Mesendoderm (in vitro differentiated cells): ENCODE data around the gene BICD1.
A peak's percentile ranks its signal among the peaks of the same experiment; 100 is the strongest.

Experiments used
- DNase-seq: peaks from one replicate; pipeline ENCODE4 v3.0.0; 2013
- H2AK5ac ChIP-seq: 2 replicates; pipeline ENCODE4 v1.6.1; 2013; ENCODE audit warnings: low read length, inconsistent platforms
- H2BK120ac ChIP-seq: 2 replicates; pipeline ENCODE4 v1.6.1; 2013; ENCODE audit warnings: low read depth, mild to moderate bottlenecking, low read length, moderate library complexity, mixed read lengths
- H2BK15ac ChIP-seq: replicated peaks from 2 replicates; pipeline ENCODE4 v1.6.1; 2013; ENCODE audit warnings: low read depth, mild to moderate bottlenecking, moderate library complexity
- H2BK5ac ChIP-seq: 2 replicates; pipeline ENCODE4 v1.6.1; 2013; ENCODE audit warnings: low read length, inconsistent platforms
- H3K18ac ChIP-seq: 2 replicates; pipeline ENCODE4 v1.6.1; 2013; ENCODE audit warnings: mild to moderate bottlenecking, low read length, mixed read lengths
- H3K23ac ChIP-seq: one replicate; pipeline ENCODE4 v1.6.1; 2013; ENCODE audit warnings: low read length
- H3K27ac ChIP-seq: 2 replicates; pipeline ENCODE4 v1.5.1; 2013; ENCODE audit warnings: low read depth, mild to moderate bottlenecking, inconsistent platforms, low read length, moderate library complexity
- H3K27me3 ChIP-seq: 2 replicates; pipeline ENCODE4 v1.6.1; 2013; ENCODE audit warnings: low read length, control low read depth, mild to moderate bottlenecking, inconsistent platforms; ENCODE audit not compliant: insufficient read depth, poor library complexity
- H3K36me3 ChIP-seq: 2 replicates; pipeline ENCODE4 v1.6.1; 2013; ENCODE audit warnings: low read length, inconsistent platforms; ENCODE audit not compliant: control insufficient read depth, insufficient read depth
- H3K4ac ChIP-seq: one replicate; pipeline ENCODE4 v1.6.1; 2013; ENCODE audit warnings: low read depth, mild to moderate bottlenecking, low read length, moderate library complexity
- H3K4me1 ChIP-seq: 2 replicates; pipeline ENCODE4 v1.6.1; 2013; ENCODE audit warnings: low read depth, low read length, inconsistent platforms; ENCODE audit not compliant: control insufficient read depth
- H3K4me2 ChIP-seq: 2 replicates; pipeline ENCODE4 v1.6.1; 2013; ENCODE audit warnings: low read length
- H3K4me3 ChIP-seq: 2 replicates; pipeline ENCODE4 v1.5.1; 2013; ENCODE audit warnings: mild to moderate bottlenecking, low read length
- H3K56ac ChIP-seq: one replicate; pipeline ENCODE4 v1.6.1; 2013; ENCODE audit warnings: low read length
- H3K79me1 ChIP-seq: 2 replicates; pipeline ENCODE4 v1.6.1; 2013; ENCODE audit warnings: low read length, inconsistent platforms
- H3K79me2 ChIP-seq: 2 replicates; pipeline ENCODE4 v1.6.1; 2013; ENCODE audit warnings: mild to moderate bottlenecking, low read length; ENCODE audit not compliant: control insufficient read depth, insufficient read depth
- H3K9ac ChIP-seq: 2 replicates; pipeline ENCODE4 v1.6.1; 2013; ENCODE audit warnings: low read length, inconsistent platforms
- H4K5ac ChIP-seq: one replicate; pipeline ENCODE4 v1.6.1; 2013; ENCODE audit warnings: low read length
- H4K8ac ChIP-seq: one replicate; pipeline ENCODE4 v1.6.1; 2013; ENCODE audit warnings: low read depth, mild to moderate bottlenecking, control low read depth, low read length, moderate library complexity
- WGBS: extraction: QIAGEN DNeasy Blood & Tissue Kit; methylation state at CpG from one replicate; pipeline ENCODE4 v1.1.7; 2013; ENCODE audit warnings: low lambda C conversion rate, missing lambda C conversion rate; ENCODE audit not compliant: insufficient coverage; ENCODE audit errors: extremely low coverage; 5-methylcytosine and 5-hydroxymethylcytosine counted together

BICD1 gene

GRCh38 chr12:32166510-32166909 is 59.9 kb downstream of the BICD1 start:
- no peak overlapping the region for H2BK5ac ChIP-seq
- H2AK5ac ChIP-seq = no peak overlapping the region
- DNase-seq = no peak
- H3K4ac ChIP-seq = no peak overlapping the region
- H3K18ac ChIP-seq = no peak overlapping the region
- no peak overlapping the region for H3K4me2 ChIP-seq
- H3K79me2 ChIP-seq = peaks cover 11% of the 10 kb centered on the region
- H3K27ac ChIP-seq = no peak overlapping the region
- no peak overlapping the region for H2BK15ac ChIP-seq
- peaks cover 8% of the 10 kb centered on the region for H3K79me1 ChIP-seq
- no peak overlapping the region for H3K9ac ChIP-seq
- no peak overlapping the region for H3K4me3 ChIP-seq
- H3K23ac ChIP-seq = no peak overlapping the region
- H3K27me3 ChIP-seq = no peaks in the 10 kb centered on the region
- H3K56ac ChIP-seq = no peak overlapping the region
- no peak overlapping the region for H2BK120ac ChIP-seq
- WGBS = no CpG with 5 or more reads among the region's 4 CpGs
- no peaks in the 10 kb centered on the region for H3K36me3 ChIP-seq
- peaks cover 3% of the 10 kb centered on the region for H3K4me1 ChIP-seq
- no peak overlapping the region for H4K5ac ChIP-seq
- no peak overlapping the region for H4K8ac ChIP-seq

- no CpG with 5 or more reads among the region's 6 CpGs for WGBS
These were observed 63.9 kb downstream of the BICD1 start for GRCh38 chr12:32170437-32170998.

GRCh38 chr12:32171211-32171610 is 64.6 kb downstream of the BICD1 start:
- H3K79me1 ChIP-seq = peaks cover 11% of the 10 kb centered on the region
- no peak overlapping the region for H4K8ac ChIP-seq
- no peak overlapping the region for H3K18ac ChIP-seq
- no peak overlapping the region for H2AK5ac ChIP-seq
- no peaks in the 10 kb centered on the region for H3K27me3 ChIP-seq
- H2BK120ac ChIP-seq = no peak overlapping the region
- H3K56ac ChIP-seq = no peak overlapping the region
- no peak overlapping the region for H2BK5ac ChIP-seq
- no peak overlapping the region for H3K4me2 ChIP-seq
- no peak overlapping the region for H4K5ac ChIP-seq
- DNase-seq = peak; percentile 58
- H3K4ac ChIP-seq = no peak overlapping the region
- no peak overlapping the region for H3K4me3 ChIP-seq
- WGBS = no CpG with 5 or more reads among the region's 7 CpGs
- peaks cover 12% of the 10 kb centered on the region for H3K79me2 ChIP-seq
- H3K9ac ChIP-seq = no peak overlapping the region
- no peak overlapping the region for H3K27ac ChIP-seq
- peaks cover 3% of the 10 kb centered on the region for H3K4me1 ChIP-seq
- H3K36me3 ChIP-seq = no peaks in the 10 kb centered on the region
- H2BK15ac ChIP-seq = no peak overlapping the region
- H3K23ac ChIP-seq = no peak overlapping the region

More at GRCh38 chr12:32170437-32170998, 63.9 kb downstream of the BICD1 start:
- Histone ChIP-seq H3K4me1 (peaks cover 3% of the 10 kb centered on the region), H2BK120ac (no peak overlapping the region), H2BK5ac (no peak overlapping the region), H3K36me3 (no peaks in the 10 kb centered on the region), H4K8ac (no peak overlapping the region), H3K4me3 (no peak overlapping the region), H4K5ac (no peak overlapping the region), H3K23ac (no peak overlapping the region), H3K18ac (no peak overlapping the region), H3K79me2 (peaks cover 12% of the 10 kb centered on the region), H2AK5ac (no peak overlapping the region), H3K9ac (no peak overlapping the region), H3K56ac (no peak overlapping the region), H3K4ac (no peak overlapping the region), H3K79me1 (peaks cover 11% of the 10 kb centered on the region), H3K27ac (no peak overlapping the region), H2BK15ac (no peak overlapping the region), H3K27me3 (no peaks in the 10 kb centered on the region), H3K4me2 (no peak overlapping the region)
- no peak for DNase-seq

GRCh38 chr12:32176606-32177005 is 70.0 kb downstream of the BICD1 start:
- Histone ChIP-seq H3K4me1 (peaks cover 4% of the 10 kb centered on the region), H2BK15ac (no peak overlapping the region), H3K79me1 (peaks cover 7% of the 10 kb centered on the region), H3K9ac (no peak overlapping the region), H4K5ac (no peak overlapping the region), H3K23ac (no peak overlapping the region), H3K18ac (no peak overlapping the region), H3K36me3 (no peaks in the 10 kb centered on the region), H3K27ac (no peak overlapping the region), H3K56ac (no peak overlapping the region), H2BK120ac (no peak overlapping the region), H4K8ac (no peak overlapping the region), H3K4me2 (no peak overlapping the region), H3K79me2 (peaks cover 7% of the 10 kb centered on the region), H3K4ac (no peak overlapping the region), H3K27me3 (no peaks in the 10 kb centered on the region), H3K4me3 (no peak overlapping the region), H2BK5ac (no peak overlapping the region), H2AK5ac (no peak overlapping the region)
- no peak for DNase-seq
- no CpG with 5 or more reads among the region's 2 CpGs for WGBS

GRCh38 chr12:32178341-32179010 is 71.8 kb downstream of the BICD1 start:
- H3K27ac ChIP-seq = no peak overlapping the region
- no CpG with 5 or more reads among the region's 6 CpGs for WGBS

More at GRCh38 chr12:32178341-32179010, 71.8 kb downstream of the BICD1 start:
- Histone ChIP-seq H3K18ac (peak overlapping the region; percentile 8), H3K36me3 (no peaks in the 10 kb centered on the region), H3K4me2 (no peak overlapping the region), H3K4me1 (peaks cover 4% of the 10 kb centered on the region), H2BK5ac (no peak overlapping the region), H2BK120ac (no peak overlapping the region), H2AK5ac (no peak overlapping the region), H3K79me1 (peaks cover 2% of the 10 kb centered on the region), H3K4me3 (no peak overlapping the region), H4K5ac (no peak overlapping the region), H3K27me3 (no peaks in the 10 kb centered on the region), H3K9ac (no peak overlapping the region), H3K56ac (no peak overlapping the region), H3K79me2 (peaks cover 5% of the 10 kb centered on the region), H3K4ac (no peak overlapping the region), H4K8ac (no peak overlapping the region), H2BK15ac (no peak overlapping the region), H3K23ac (no peak overlapping the region)
- peak; percentile 51 for DNase-seq
